Measurements from ENCODE around the gene HPCAL1.

DNA sequence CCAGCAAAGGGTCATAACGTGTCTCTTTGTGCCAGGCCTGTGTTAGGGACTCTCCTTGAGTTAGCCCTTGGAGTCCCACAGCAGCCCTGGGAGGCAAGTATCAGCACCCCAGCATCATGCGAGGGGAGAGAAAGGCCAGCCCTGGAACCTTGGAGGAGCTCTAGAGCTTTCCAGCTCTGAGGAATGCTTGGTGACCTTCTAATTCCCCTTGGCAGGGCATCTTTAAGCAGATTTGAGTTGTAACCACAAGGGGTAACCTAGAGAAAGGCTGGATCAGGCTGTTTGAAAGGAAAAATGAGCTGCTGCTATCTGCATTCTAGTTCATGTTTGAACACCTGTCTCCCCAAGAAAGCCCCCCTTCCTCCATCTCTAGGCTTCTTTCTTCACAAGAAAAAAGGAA is 169.3 kb downstream of the HPCAL1 start:
- TF ChIP-seq CTCF (IDR thresholded peaks at IDR 0.05) (no peak), POLR2A (IDR thresholded peaks at IDR 0.05) (no peak)

All from body of pancreas (tissue), 4 donors.